Astrocyte (in vitro differentiated cells and primary cell): ENCODE measurements around the gene MATN4. TPM values are rescaled to one million over a fixed set of nuclear protein-coding genes. Genes with fewer than 3 reads are reported as not detected.

Experiments
- DNase-seq: peaks from one replicate; pipeline ENCODE4 v3.0.0-alpha.2; 2010; ENCODE audit warnings: low read depth
- FAIRE-seq: peaks from 2 replicates; lab custom pipeline; 2011; peaks lifted over from hg19 to GRCh38; lab: Jason Lieb, UNC
- H2AFZ ChIP-seq: 2 replicates; pipeline ENCODE4 v1.6.0; 2012; ENCODE audit warnings: low read depth, low read length, inconsistent platforms
- H3K27ac ChIP-seq: 2 replicates; pipeline ENCODE4 v1.5.1; 2011; ENCODE audit warnings: low read depth, low read length, inconsistent platforms
- H3K27me3 ChIP-seq: 2 replicates; pipeline ENCODE4 v1.6.0; 2011; ENCODE audit warnings: low read length, inconsistent platforms; ENCODE audit not compliant: insufficient read depth
- H3K36me3 ChIP-seq: 2 replicates; pipeline ENCODE4 v1.5.1; 2011; ENCODE audit warnings: low read length, inconsistent platforms; ENCODE audit not compliant: insufficient read depth
- H3K4me1 ChIP-seq: 2 replicates; pipeline ENCODE4 v1.5.1; 2011; ENCODE audit warnings: low read length, inconsistent platforms; ENCODE audit not compliant: insufficient read depth
- H3K4me2 ChIP-seq: 2 replicates; pipeline ENCODE4 v1.6.0; 2012; ENCODE audit warnings: low read length, inconsistent platforms
- H3K4me3 ChIP-seq: 2 replicates; pipeline ENCODE4 v1.5.1; 2011; ENCODE audit warnings: low read depth, mild to moderate bottlenecking, low read length, inconsistent platforms; ENCODE audit not compliant: insufficient read depth
- H3K79me2 ChIP-seq: 2 replicates; pipeline ENCODE4 v1.6.0; 2012; ENCODE audit warnings: mild to moderate bottlenecking, low read length, inconsistent platforms; ENCODE audit not compliant: insufficient read depth
- H3K9ac ChIP-seq: 2 replicates; pipeline ENCODE4 v1.6.0; 2012; ENCODE audit warnings: mild to moderate bottlenecking, low read length, inconsistent platforms
- H3K9me3 ChIP-seq: 2 replicates; pipeline ENCODE4 v1.5.1; 2012; ENCODE audit warnings: low read depth, mild to moderate bottlenecking, low read length, inconsistent platforms; ENCODE audit not compliant: insufficient read depth
- H4K20me1 ChIP-seq: 2 replicates; pipeline ENCODE4 v1.6.0; 2012; ENCODE audit warnings: low read length, inconsistent platforms; ENCODE audit not compliant: insufficient read depth
- H3K27ac Mint-ChIP-seq: one replicate; pipeline ENCODE4 v1.8.0; 2021; ENCODE audit warnings: mild to moderate bottlenecking, mixed read lengths; ENCODE audit not compliant: unreplicated experiment
- H3K27me3 Mint-ChIP-seq: one replicate; pipeline ENCODE4 v1.8.0; 2021; ENCODE audit warnings: low read depth, mixed read lengths; ENCODE audit not compliant: unreplicated experiment
- H3K36me3 Mint-ChIP-seq: one replicate; pipeline ENCODE4 v1.8.0; 2021; ENCODE audit warnings: low read depth, mixed read lengths; ENCODE audit not compliant: unreplicated experiment
- H3K4me1 Mint-ChIP-seq: one replicate; pipeline ENCODE4 v1.8.0; 2021; ENCODE audit warnings: low read depth, mixed read lengths; ENCODE audit not compliant: unreplicated experiment
- H3K4me3 Mint-ChIP-seq: one replicate; pipeline ENCODE4 v1.8.0; 2021; ENCODE audit warnings: mild to moderate bottlenecking, moderate library complexity, mixed read lengths; ENCODE audit not compliant: unreplicated experiment
- H3K9me3 Mint-ChIP-seq: one replicate; pipeline ENCODE4 v1.8.0; 2021; ENCODE audit warnings: mild to moderate bottlenecking, mixed read lengths; ENCODE audit not compliant: unreplicated experiment
- CTCF ChIP-seq: IDR thresholded peaks from 2 replicates; pipeline ENCODE4 v1.5.1; 2011; ENCODE audit warnings: low read depth, mild to moderate bottlenecking, inconsistent platforms, low read length, moderate library complexity; ENCODE audit not compliant: insufficient read depth
- EZH2 ChIP-seq: IDR thresholded peaks from 2 replicates; pipeline ENCODE4 v1.6.1; 2012; ENCODE audit warnings: mild to moderate bottlenecking, low read length, inconsistent platforms; ENCODE audit not compliant: insufficient read depth
- total RNA-seq: library from RNA; stranded (reverse); gene quantifications from 2 replicates; pipeline ENCODE4 v1.2.1, GENCODE V29; 2021

Gene MATN4
- total RNA-seq, 1 donor from 2014 or later, result 0.20 TPM

GRCh38 chr20:45306431-45306982, 1.6 kb downstream of the MATN4 start, which contains the start of gene RBPJL:
Gene RBPJL, plus strand, starts transcription at chr20:45306840. Its CDS starts 83 bp downstream, at chr20:45306923.
- Histone ChIP-seq H3K4me3 (no peak within 1 kb of the TSS), H3K27ac (no peak within 1 kb of the TSS), H2AFZ (no peak within 1 kb of the TSS), H3K4me1 (no peaks in the 10 kb centered on the region), H4K20me1 (no peaks in the 10 kb centered on the region), H3K9ac (no peak within 1 kb of the TSS), H3K27me3 (peaks cover 32% of the 10 kb centered on the region), H3K79me2 (no peaks in the 10 kb centered on the region), H3K4me2 (no peak within 1 kb of the TSS), H3K36me3 (no peaks in the 10 kb centered on the region), H3K9me3 (no peaks in the 10 kb centered on the region)
- H3K27me3 Mint-ChIP-seq, result peaks cover 21% of the 10 kb centered on the region
- peaks cover 3% of the 10 kb centered on the region for H3K36me3 Mint-ChIP-seq
- H3K9me3 Mint-ChIP-seq, result no peaks in the 10 kb centered on the region
- TF ChIP-seq CTCF, result peak; percentile 34
- TF ChIP-seq EZH2, result peak; percentile 46
- no peak for FAIRE-seq
- H3K27ac Mint-ChIP-seq, result no peak within 1 kb of the TSS
- H3K4me3 Mint-ChIP-seq, result no peak within 1 kb of the TSS
- H3K4me1 Mint-ChIP-seq, result peaks cover 4% of the 10 kb centered on the region
- DNase-seq, result no peak

GRCh38 chr20:45305262-45305661, 2.8 kb downstream of the MATN4 start:
- TF ChIP-seq CTCF (no peak), EZH2 (no peak)
- H3K27me3 Mint-ChIP-seq, result peaks cover 18% of the 10 kb centered on the region
- no peak overlapping the region for H3K27ac ChIP-seq
- H4K20me1 ChIP-seq, result no peaks in the 10 kb centered on the region
- no peak overlapping the region for H3K4me2 ChIP-seq
- no peaks in the 10 kb centered on the region for H3K36me3 Mint-ChIP-seq
- DNase-seq, result no peak
- no peaks in the 10 kb centered on the region for H3K9me3 ChIP-seq
- H2AFZ ChIP-seq, result no peak overlapping the region
- no peaks in the 10 kb centered on the region for H3K79me2 ChIP-seq
- no peak overlapping the region for H3K27ac Mint-ChIP-seq
- H3K36me3 ChIP-seq, result no peaks in the 10 kb centered on the region
- no peak overlapping the region for H3K4me3 Mint-ChIP-seq
- peaks cover 4% of the 10 kb centered on the region for H3K4me1 Mint-ChIP-seq
- H3K4me3 ChIP-seq, result no peak overlapping the region
- H3K9ac ChIP-seq, result no peak overlapping the region
- no peak for FAIRE-seq
- H3K4me1 ChIP-seq, result no peaks in the 10 kb centered on the region
- H3K9me3 Mint-ChIP-seq, result no peaks in the 10 kb centered on the region
- peaks cover 32% of the 10 kb centered on the region for H3K27me3 ChIP-seq

DNA sequence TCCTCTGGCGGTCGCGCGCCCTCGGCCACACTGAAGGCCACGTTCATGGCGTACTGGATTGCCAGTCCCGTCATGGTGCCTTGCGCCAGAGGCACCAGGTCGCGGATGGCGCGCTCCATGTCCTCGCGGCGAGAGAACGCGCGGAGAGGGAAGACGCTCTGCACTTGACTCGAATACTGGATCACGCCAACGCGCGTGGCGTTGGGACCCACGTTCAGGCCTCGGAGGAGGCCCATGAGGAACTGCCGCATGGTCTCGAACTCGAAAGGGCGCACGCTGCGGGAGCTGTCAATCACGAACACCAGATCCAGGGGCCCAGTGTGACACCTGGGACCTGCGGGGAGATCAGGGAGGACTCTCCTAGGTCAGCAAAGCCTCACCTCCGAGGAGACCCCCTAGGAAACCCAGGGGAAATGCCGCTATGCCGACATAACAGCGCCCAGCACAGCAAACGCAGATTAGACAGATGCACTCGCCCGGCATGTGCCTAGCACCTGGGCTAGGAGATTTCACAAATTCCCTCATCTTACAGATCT, 3.6 kb downstream of the MATN4 start:
- TF ChIP-seq EZH2 (no peak), CTCF (no peak)
- FAIRE-seq, result no peak
- no peaks in the 10 kb centered on the region for H3K4me1 ChIP-seq
- no peak overlapping the region for H3K27ac Mint-ChIP-seq
- no peaks in the 10 kb centered on the region for H4K20me1 ChIP-seq
- H3K27me3 Mint-ChIP-seq, result peaks cover 13% of the 10 kb centered on the region
- no peaks in the 10 kb centered on the region for H3K9me3 Mint-ChIP-seq
- no peak overlapping the region for H3K4me3 Mint-ChIP-seq
- no peak for DNase-seq
- H3K79me2 ChIP-seq, result no peaks in the 10 kb centered on the region
- no peak overlapping the region for H3K9ac ChIP-seq
- H3K27me3 ChIP-seq, result peaks cover 32% of the 10 kb centered on the region
- no peak overlapping the region for H3K4me3 ChIP-seq
- H3K4me2 ChIP-seq, result peak overlapping the region; percentile 11
- peak overlapping the region; percentile 10 for H2AFZ ChIP-seq
- no peaks in the 10 kb centered on the region for H3K36me3 Mint-ChIP-seq
- no peaks in the 10 kb centered on the region for H3K36me3 ChIP-seq
- H3K9me3 ChIP-seq, result no peaks in the 10 kb centered on the region
- H3K4me1 Mint-ChIP-seq, result peaks cover 4% of the 10 kb centered on the region
- no peak overlapping the region for H3K27ac ChIP-seq
